Adipocyte (in vitro differentiated cells): ENCODE results near the gene RALA.

ENCODE experiments used
- DNase-seq: peaks from one replicate; pipeline ENCODE4 v3.0.0-alpha.2; 2015; ENCODE audit warnings: low read depth
- H3K27me3 ChIP-seq: replicated peaks from 2 replicates; pipeline ENCODE4 v1.7.0; 2013; ENCODE audit warnings: mild to moderate bottlenecking, low read length, moderate library complexity; ENCODE audit not compliant: control insufficient read depth, insufficient read depth
- H3K36me3 ChIP-seq: 2 replicates; pipeline ENCODE4 v1.7.0; 2013; ENCODE audit warnings: low read length, mild to moderate bottlenecking, moderate library complexity; ENCODE audit not compliant: control insufficient read depth, insufficient read depth, severe bottlenecking
- H3K4me1 ChIP-seq: 2 replicates; pipeline ENCODE4 v1.7.0; 2013; ENCODE audit warnings: mild to moderate bottlenecking, low read length, moderate library complexity; ENCODE audit not compliant: control insufficient read depth, insufficient read depth
- H3K4me3 ChIP-seq: 2 replicates; pipeline ENCODE4 v1.7.0; 2013; ENCODE audit warnings: mild to moderate bottlenecking, low read length, moderate library complexity
- H3K9ac ChIP-seq: 2 replicates; pipeline ENCODE4 v1.7.0; 2013; ENCODE audit warnings: mild to moderate bottlenecking, low read length, moderate library complexity
- H3K9me3 ChIP-seq: 2 replicates; pipeline ENCODE4 v1.7.0; 2013; ENCODE audit warnings: mild to moderate bottlenecking, low read length, moderate library complexity; ENCODE audit not compliant: control insufficient read depth

RALA gene

DNA sequence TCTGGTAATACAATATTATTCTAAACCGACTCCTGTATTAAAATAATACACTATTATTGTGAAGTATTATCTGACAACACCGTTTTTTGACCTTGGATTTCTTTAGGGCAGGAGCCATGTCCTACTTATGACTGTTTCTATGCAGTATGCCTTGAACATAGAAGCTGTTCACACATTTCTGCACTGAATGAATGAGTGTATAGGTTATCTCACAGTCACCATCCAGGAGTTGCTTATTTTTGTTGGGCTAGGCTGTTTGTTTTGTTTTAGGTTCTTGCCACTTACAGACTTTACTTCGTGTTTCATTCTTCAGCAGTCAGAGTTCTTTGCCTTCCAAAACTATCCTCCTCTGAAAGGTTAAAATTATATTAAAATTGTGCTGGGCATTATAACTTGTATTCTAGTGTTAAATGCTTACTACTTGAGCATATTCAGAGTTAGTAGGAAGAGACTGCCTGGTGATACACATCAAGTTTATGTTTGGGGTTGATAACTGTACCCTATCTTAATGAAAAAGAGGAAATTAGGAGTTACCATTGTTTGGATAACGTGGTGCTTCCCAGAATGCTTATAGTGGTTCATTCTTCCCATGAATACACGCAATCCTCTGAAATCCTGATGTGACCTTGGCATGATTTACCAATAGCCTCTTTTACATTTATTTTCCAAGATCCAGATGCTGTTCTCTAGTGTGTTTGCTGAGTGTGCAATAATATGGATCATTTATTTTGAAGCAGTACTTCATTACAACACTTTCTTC is 1.7 kb downstream of the RALA start:
- H3K9ac ChIP-seq: peak overlapping the region; percentile 95
- peaks cover 62% of the 10 kb centered on the region for H3K4me1 ChIP-seq
- peak; percentile 87 for DNase-seq
- H3K27me3 ChIP-seq: no peaks in the 10 kb centered on the region
- H3K4me3 ChIP-seq: peak overlapping the region; percentile 93
- H3K9me3 ChIP-seq: no peaks in the 10 kb centered on the region
- peaks cover 4% of the 10 kb centered on the region for H3K36me3 ChIP-seq

DNA sequence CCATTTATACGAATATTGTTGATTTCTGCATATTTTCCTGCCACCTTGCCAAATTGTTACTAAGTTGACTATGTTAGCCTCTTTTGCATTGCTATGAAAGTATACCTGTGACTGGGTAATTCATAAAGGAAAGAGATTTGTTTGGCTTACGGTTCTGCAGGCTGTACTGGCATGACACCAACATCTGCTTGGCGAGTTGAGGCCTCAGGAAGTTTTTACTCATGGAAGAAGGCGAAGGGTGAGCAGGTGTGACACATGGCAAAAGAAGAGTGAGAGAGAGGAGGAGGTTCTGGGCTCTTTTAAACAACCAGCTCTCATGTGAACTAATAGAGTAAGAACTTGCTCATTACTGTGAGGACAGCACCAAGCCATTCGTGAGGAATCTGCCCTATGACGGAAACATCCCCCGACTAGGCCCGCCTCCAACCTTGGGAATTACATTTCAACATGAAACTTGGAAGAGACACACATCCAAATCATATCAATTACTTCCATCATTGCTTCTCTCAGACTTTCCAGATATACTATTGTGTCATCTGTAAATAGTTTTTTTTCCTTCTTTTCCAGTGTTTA is 8.4 kb downstream of the RALA start:
- no peaks in the 10 kb centered on the region for H3K9me3 ChIP-seq
- peak overlapping the region; percentile 15 for H3K4me3 ChIP-seq
- DNase-seq: no peak
- H3K4me1 ChIP-seq: peaks cover 48% of the 10 kb centered on the region
- peaks cover 14% of the 10 kb centered on the region for H3K36me3 ChIP-seq
- H3K9ac ChIP-seq: no peak overlapping the region
- H3K27me3 ChIP-seq: no peaks in the 10 kb centered on the region

- H3K36me3 ChIP-seq: peaks cover 17% of the 10 kb centered on the region
- no peak for DNase-seq
These were observed 10.4 kb downstream of the RALA start for GRCh38 chr7:39633563-39634477.

DNA sequence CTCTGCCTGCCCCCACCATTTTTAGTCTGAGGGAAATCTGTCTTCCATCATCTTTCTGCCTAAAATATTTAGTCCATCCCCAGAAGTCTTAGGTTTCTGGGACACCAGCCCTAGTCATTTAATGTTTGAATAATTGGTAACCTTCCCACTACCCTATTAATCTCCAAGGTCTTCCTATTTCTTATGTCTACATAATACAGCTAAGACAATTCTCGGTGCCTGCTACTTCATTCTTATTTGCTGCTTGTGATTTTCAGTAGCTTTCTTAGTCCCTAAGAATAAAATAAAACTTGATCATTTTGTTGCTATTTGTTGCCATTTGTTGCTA is 11.1 kb downstream of the RALA start:
- H3K4me1 ChIP-seq: peaks cover 31% of the 10 kb centered on the region
- no peak for DNase-seq
- no peak overlapping the region for H3K9ac ChIP-seq
- no peaks in the 10 kb centered on the region for H3K27me3 ChIP-seq
- H3K4me3 ChIP-seq: no peak overlapping the region
- no peaks in the 10 kb centered on the region for H3K9me3 ChIP-seq
- peaks cover 17% of the 10 kb centered on the region for H3K36me3 ChIP-seq

More at GRCh38 chr7:39633563-39634477, 10.4 kb downstream of the RALA start:
- peaks cover 31% of the 10 kb centered on the region for H3K4me1 ChIP-seq
- no peak overlapping the region for H3K4me3 ChIP-seq
- H3K9me3 ChIP-seq: no peaks in the 10 kb centered on the region
- H3K27me3 ChIP-seq: no peaks in the 10 kb centered on the region
- H3K9ac ChIP-seq: no peak overlapping the region

- Histone ChIP-seq H3K36me3 (peaks cover 7% of the 10 kb centered on the region), H3K4me1 (peaks cover 27% of the 10 kb centered on the region), H3K27me3 (no peaks in the 10 kb centered on the region), H3K9ac (no peak overlapping the region), H3K4me3 (no peak overlapping the region), H3K9me3 (no peaks in the 10 kb centered on the region)
- DNase-seq: no peak
These were observed 14.0 kb downstream of the RALA start for GRCh38 chr7:39637400-39637799.

- Histone ChIP-seq H3K4me1 (peaks cover 22% of the 10 kb centered on the region), H3K27me3 (no peaks in the 10 kb centered on the region)
These were observed 14.7 kb downstream of the RALA start for GRCh38 chr7:39637963-39638485.

DNA sequence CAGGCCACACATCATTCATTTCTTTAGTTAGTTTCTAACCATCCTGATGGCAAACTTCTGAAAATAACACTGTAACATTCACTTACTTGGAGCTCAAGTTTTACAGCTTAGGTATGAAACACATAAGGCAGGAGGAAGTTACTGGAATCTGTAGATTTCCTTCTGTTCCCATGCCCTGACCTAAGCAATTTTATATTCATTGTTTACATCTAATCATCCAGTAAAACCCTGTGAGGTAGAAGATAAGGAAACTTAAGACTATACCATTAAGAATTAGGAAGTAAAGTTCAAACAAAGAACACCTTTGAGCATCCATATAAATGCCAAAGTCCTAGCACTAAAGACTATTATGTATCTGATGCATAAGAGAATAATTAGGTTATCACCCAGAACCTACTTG is 19.5 kb downstream of the RALA start:
- H3K4me3 ChIP-seq: no peak overlapping the region
- H3K9me3 ChIP-seq: no peaks in the 10 kb centered on the region
- peaks cover 33% of the 10 kb centered on the region for H3K4me1 ChIP-seq
- DNase-seq: no peak
- H3K9ac ChIP-seq: no peak overlapping the region
- no peaks in the 10 kb centered on the region for H3K27me3 ChIP-seq
- no peaks in the 10 kb centered on the region for H3K36me3 ChIP-seq

More at GRCh38 chr7:39637963-39638485, 14.7 kb downstream of the RALA start:
- H3K36me3 ChIP-seq: peaks cover 7% of the 10 kb centered on the region
- no peak for DNase-seq
- H3K9ac ChIP-seq: no peak overlapping the region
- no peaks in the 10 kb centered on the region for H3K9me3 ChIP-seq
- no peak overlapping the region for H3K4me3 ChIP-seq

DNA sequence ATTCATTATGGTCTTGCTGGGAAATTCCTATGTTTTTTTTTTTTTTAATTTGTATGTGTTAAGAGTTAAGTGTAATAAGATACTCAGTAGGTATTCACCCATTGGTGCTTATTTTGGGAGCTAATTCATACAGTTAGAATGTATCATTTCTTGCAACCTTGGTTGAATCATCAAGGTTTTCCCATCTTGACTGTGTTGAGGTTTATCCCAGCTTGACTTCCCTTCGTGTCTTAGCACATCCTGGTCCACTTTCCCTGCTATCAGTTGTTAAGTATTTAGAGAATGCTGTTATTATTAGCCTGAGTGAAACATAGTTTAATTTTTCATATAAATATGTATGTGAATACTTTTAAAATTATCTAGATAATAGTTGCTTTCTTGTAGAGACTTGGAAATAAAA is 20.8 kb downstream of the RALA start:
- peak; percentile 28 for DNase-seq
- no peaks in the 10 kb centered on the region for H3K36me3 ChIP-seq
- H3K4me1 ChIP-seq: peaks cover 33% of the 10 kb centered on the region
- H3K9ac ChIP-seq: no peak overlapping the region
- H3K9me3 ChIP-seq: no peaks in the 10 kb centered on the region
- H3K4me3 ChIP-seq: no peak overlapping the region
- no peaks in the 10 kb centered on the region for H3K27me3 ChIP-seq

- DNase-seq: no peak
- no peaks in the 10 kb centered on the region for H3K9me3 ChIP-seq
These were observed 22.4 kb downstream of the RALA start for GRCh38 chr7:39645482-39646407.

DNA sequence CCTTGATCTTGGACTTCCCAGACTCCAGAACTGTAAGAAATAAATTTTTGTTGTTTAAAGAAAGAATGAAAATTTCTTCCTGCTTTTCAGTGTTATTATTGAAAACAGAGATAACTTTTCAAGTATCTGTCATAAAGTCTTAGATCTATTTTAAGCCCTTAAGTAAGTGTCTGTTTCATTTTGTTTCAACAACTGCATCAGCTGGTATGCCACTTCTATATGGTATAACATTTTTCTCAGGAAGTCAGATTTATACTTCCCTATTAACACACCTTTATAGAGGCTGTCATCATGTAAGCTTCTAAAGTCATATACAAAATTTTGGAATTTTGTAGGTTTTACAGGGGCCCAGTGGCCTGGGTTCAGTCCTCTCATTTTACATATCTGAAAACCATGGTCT is 24.4 kb downstream of the RALA start:
- Histone ChIP-seq H3K4me3 (no peak overlapping the region), H3K9me3 (no peaks in the 10 kb centered on the region), H3K9ac (no peak overlapping the region), H3K4me1 (peaks cover 55% of the 10 kb centered on the region), H3K36me3 (no peaks in the 10 kb centered on the region), H3K27me3 (no peaks in the 10 kb centered on the region)
- DNase-seq: no peak

More at GRCh38 chr7:39645482-39646407, 22.4 kb downstream of the RALA start:
- H3K4me1 ChIP-seq: peaks cover 41% of the 10 kb centered on the region
- H3K9ac ChIP-seq: no peak overlapping the region
- no peaks in the 10 kb centered on the region for H3K27me3 ChIP-seq
- H3K36me3 ChIP-seq: no peaks in the 10 kb centered on the region
- no peak overlapping the region for H3K4me3 ChIP-seq
